NT2/D1 (cell line): Measurements from ENCODE around the gene TSSK2.

Experiments
- SUZ12 ChIP-seq: IDR thresholded peaks from 2 replicates; pipeline ENCODE4 v1.6.1; 2011; ENCODE audit not compliant: insufficient read length, insufficient read depth; ENCODE audit errors: extremely low read depth
- YY1 ChIP-seq: IDR thresholded peaks from 2 replicates; pipeline ENCODE4 v1.6.1; 2011; ENCODE audit not compliant: insufficient read length, insufficient read depth
- ZNF274 ChIP-seq: IDR thresholded peaks from 2 replicates; pipeline ENCODE4 v1.6.1; 2011; ENCODE audit warnings: mild to moderate bottlenecking, low read depth, low read length

DNA sequence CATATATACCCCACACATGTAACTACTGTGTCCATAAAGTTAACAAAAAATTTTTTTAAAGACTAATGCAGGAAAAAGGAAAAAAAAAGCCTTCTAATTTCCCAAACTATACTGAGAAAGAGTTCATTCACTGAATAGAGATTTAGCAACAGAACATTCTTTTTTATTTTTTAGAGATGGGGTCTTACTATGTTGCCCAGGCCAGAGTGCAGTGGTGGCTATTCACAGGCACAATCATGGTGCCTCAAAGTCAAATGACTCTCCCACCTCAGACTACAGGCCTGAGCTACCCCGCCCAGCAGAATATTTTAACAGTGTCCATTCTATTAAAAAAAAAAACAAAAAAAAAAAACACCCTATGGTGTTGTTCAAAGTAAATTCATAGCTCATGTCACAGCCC lies 34.6 kb upstream of the TSSK2 start:
- TF ChIP-seq SUZ12 = no peak
- no peak for TF ChIP-seq YY1
- no peak for TF ChIP-seq ZNF274
